Amniotic epithelial cell (primary cell): Measurements from ENCODE around the gene DDX60.
A peak's percentile ranks its signal among the peaks of the same experiment; 100 is the strongest.
"Not testable (repeated sequence)": the region's sequence is repeated elsewhere in the genome, so short reads cannot be mapped to it uniquely, and the experiment has no call there.

ENCODE experiments used
- DNase-seq: peaks from one replicate; pipeline ENCODE4 v3.0.0-alpha.2; 2010; ENCODE audit warnings: low read depth

The DDX60 gene

GRCh38 chr4:168318266-168318895 is at the start of gene DDX60:
Gene DDX60 (minus strand): TSS chr4:168318752. CDS start chr4:168311259, 7,493 bp downstream.
- DNase-seq, result peak; percentile 72

GRCh38 chr4:168367065-168367464 is 48.5 kb upstream of the DDX60 start:
- peak; percentile 27 for DNase-seq

GRCh38 chr4:168362025-168362401 is 43.5 kb upstream of the DDX60 start:
- DNase-seq, result no peak

- DNase-seq, result no peak
Measured at GRCh38 chr4:168361365-168362024, 42.9 kb upstream of the DDX60 start.

GRCh38 chr4:168360271-168360670 is 41.7 kb upstream of the DDX60 start:
- no peak for DNase-seq

- DNase-seq, result no peak
Measured at GRCh38 chr4:168357941-168358340, 39.4 kb upstream of the DDX60 start.

- no peak for DNase-seq
Measured at GRCh38 chr4:168353746-168354145, 35.2 kb upstream of the DDX60 start.

- peak; percentile 87 for DNase-seq
Measured at GRCh38 chr4:168337550-168337940, 19.0 kb upstream of the DDX60 start.

- peak; percentile 65 for DNase-seq
Measured at GRCh38 chr4:168336837-168337549, 18.4 kb upstream of the DDX60 start.

GRCh38 chr4:168335621-168336020 is 17.1 kb upstream of the DDX60 start:
- DNase-seq, result peak; percentile 42

- no peak for DNase-seq
Measured at GRCh38 chr4:168334053-168334452, 15.5 kb upstream of the DDX60 start.

- not testable (repeated sequence) for DNase-seq
Measured at GRCh38 chr4:168330575-168330974, 12.0 kb upstream of the DDX60 start.

- no peak for DNase-seq
Measured at GRCh38 chr4:168325591-168325990, 7.0 kb upstream of the DDX60 start.

- DNase-seq, result no peak
Measured at GRCh38 chr4:168321006-168321405, 2.5 kb upstream of the DDX60 start.

- no peak for DNase-seq
Measured at GRCh38 chr4:168319486-168320019, 1.0 kb upstream of the DDX60 start.

GRCh38 chr4:168317621-168318020 is 931 bp downstream of the DDX60 start:
- DNase-seq, result no peak

GRCh38 chr4:168309781-168310180 is 8.8 kb downstream of the DDX60 start:
- DNase-seq, result peak; percentile 57

GRCh38 chr4:168308912-168309311 is 9.6 kb downstream of the DDX60 start:
- DNase-seq, result no peak

- no peak for DNase-seq
Measured at GRCh38 chr4:168306476-168306875, 12.1 kb downstream of the DDX60 start.

GRCh38 chr4:168304744-168305459 is 13.7 kb downstream of the DDX60 start:
- DNase-seq, result peak; percentile 58

GRCh38 chr4:168303430-168303829 is 15.1 kb downstream of the DDX60 start:
- DNase-seq, result not testable (repeated sequence)

GRCh38 chr4:168293386-168293975 is 25.1 kb downstream of the DDX60 start:
- DNase-seq, result no peak
